SKM-1 (cell line): ENCODE measurements around the gene RGPD8.
"Not testable (repeated sequence)": the region's sequence is repeated elsewhere in the genome, so short reads cannot be mapped to it uniquely, and the experiment has no call there.

ENCODE experiments used
- DNase-seq: peaks from one replicate; lab custom pipeline; 2025; ENCODE audit not compliant: unreplicated experiment; lab: John Stamatoyannopoulos, UW

Gene RGPD8

DNA sequence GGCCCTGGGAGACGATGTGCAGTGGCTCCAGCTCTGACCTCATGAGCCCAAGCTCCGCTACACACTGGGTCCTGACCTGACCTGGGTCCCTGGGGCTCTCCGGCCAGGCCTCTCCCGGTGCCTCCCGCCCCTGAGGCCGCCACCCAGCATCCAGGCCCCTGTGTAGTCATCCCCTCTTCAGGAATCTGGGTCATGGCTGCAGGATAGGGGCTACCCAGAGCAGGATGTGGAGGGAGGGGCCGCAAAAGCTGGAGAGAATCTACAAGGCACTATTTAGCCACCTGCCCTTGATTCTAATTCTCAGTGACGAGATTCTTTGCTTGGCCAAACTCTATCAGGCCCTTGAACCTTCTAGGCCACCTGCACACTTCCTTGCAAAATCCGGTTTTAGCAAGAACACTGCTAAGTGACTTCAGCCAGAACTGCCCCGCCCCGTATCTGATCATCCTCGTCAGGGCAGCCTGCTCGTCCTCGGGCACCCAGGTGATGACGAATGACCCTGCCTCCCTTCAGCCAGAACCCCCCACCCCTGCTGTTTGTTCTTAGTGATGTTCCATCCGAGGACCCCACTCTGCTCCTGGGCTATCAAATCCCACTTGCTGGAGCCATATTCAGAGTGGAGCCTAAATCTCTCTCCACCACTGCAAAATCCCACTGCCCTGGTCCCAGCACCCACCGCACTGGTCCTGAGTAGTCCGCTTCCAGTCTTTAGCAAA lies 2.4 kb upstream of the RGPD8 start:
- DNase-seq, result not testable (repeated sequence)

DNA sequence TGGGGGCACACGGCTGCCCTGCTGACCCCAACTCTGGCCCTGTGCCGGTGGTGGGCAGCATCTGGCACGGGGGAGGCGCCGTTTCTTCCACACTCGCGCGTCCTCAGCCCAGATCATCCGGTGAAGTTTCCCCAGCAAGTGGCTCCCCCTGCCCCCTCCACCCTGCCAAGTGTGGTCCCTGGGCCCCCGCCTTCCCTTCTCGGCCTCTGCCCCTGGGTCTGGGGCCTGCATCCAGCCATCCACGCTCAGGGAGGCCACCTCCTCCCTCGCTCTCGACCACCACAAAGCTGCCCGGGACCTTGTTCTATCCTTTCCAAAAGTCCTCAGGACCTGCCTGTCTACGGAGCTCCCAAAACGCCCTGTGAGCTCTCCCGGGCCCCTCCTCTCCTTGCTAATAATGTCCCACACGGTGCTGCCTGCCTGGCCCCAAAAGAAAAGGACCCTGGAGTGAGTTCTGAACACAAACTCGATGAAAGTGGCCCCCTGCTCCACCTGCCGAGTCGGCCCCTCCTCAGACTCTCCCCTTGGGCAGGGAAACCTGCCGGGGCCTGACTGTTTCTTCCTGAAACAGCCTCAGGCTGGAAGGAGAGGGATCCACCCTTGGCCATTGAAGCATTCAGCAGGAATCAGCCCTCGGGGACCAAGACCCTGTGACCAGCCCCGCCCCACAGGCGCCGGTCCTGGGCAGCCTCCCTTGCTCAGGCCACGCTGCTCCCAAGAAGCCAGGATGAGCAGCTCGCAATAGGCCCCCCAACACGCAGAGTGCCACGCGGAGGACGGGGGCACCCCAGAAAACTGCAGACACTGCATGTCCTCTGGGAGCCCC lies 1.7 kb upstream of the RGPD8 start:
- not testable (repeated sequence) for DNase-seq

DNA sequence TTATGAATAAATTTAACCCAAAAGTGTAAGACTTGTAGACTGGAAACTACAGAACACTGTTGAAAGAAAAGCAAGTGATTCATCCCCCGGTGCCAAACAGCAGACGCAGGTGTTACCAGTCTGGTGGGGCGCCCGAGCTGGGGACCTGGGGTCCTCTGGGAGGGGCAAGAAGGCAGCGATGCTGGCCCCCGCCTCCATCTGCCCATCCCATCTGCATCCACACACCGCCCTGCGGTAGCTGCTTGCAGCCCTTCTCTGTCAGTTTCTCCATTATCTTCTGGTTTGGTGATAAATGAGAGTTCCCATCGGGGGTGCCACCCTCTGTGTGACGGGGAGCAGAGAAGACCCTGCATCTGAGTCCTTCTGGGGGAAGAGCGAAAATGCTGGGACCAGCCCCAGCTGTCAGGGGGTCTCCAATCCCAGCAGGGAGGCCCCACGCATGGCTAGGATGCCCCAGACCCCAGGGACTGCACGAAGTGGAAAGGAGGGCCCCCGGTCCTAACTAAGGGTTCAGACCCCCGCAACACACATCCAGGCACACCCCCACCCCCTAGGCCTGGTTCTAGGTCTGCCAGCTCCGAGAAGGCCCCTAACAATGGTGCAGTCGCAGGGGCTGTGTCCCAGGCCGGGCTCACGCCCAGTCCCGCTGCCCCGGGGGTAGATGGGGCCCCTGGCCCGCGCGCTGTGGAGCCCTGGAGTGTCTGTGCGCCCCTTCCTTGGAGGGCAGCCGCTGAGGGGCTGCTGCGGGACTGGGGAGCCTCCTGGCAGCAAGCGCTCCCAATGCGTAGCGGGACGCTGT lies 686 bp upstream of the RGPD8 start:
- DNase-seq, result no peak

DNA sequence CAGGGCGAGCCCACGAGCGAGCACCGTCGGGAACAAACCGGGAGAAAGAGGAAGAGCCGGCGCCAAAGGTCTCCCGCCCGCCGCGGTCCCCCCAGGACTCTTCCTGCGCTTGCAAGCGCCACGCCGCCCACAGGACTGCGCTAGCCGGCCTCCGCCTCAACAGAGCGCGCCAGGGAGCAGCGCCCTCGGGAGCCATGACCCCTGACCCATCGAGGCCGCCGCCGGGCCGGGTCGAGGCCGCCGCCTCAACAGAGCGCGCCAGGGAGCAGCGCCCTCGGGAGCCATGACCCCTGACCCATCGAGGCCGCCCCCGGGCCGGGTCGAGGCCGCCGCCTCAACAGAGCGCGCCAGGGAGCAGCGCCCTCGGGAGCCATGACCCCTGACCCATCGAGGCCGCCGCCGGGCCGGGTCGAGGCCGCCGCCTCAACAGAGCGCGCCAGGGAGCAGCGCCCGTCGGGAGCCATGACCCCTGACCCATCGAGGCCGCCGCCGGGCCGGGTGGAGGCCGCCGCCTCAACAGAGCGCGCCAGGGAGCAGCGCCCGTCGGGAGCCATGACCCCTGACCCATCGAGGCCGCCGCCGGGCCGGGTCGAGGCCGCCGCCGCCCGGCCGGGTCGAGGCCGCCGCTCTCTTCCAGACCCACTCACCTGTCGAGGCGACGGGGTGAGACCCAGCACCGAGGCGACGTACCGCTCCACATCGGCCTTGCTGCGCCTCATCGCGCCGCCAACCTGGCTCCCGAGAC lies 538 bp downstream of the RGPD8 start:
- not testable (repeated sequence) for DNase-seq

DNA sequence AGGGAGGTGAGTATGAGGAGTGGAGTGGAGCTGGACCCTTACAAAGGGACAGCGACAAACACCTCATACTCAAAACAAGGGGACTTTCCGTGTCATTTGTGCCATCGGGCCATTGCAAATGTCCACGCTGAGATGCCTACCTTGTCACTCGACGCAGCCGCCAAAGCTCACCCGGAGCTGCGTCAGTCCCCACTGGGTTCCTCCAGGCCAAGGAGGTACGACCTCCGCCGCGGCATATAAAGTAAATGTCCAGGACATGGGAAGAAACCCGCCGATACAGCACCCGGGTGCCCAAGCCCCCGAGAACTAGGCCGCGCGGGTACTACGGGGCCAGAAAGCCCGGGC lies 1.1 kb downstream of the RGPD8 start:
- not testable (repeated sequence) for DNase-seq

DNA sequence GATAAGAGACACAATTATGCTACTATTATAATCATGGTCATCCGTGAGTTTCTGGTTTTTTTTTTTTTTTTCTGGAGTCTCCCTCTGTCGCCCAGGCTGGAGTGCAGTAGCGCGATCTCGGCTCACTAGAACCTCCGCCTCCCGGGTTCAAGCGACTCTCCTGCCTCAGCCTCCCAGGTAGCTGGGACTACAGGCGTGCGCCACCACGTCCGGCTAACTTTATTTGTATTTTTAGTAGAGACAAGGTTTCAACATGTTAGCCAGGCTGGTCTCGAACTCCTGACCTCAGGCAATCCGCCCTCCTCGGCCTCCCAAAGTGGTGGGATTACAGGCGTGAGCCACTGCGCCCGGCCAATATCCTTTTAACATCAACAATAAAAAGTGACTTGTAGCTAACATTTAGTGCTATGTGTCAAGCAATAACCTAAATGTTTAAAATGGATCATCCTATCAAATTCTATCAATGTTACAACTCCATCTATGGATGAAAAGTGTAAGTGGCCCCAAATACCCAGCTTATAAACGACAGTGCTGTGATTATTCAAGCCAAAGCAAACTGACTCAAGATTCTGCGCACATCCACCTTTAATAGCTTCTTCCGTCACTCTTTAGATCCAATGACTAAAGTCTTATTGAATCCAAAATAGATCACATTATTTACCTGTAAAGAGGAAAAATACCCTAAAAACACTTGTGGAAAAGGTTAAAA lies 1.7 kb downstream of the RGPD8 start:
- DNase-seq, result not testable (repeated sequence)

DNA sequence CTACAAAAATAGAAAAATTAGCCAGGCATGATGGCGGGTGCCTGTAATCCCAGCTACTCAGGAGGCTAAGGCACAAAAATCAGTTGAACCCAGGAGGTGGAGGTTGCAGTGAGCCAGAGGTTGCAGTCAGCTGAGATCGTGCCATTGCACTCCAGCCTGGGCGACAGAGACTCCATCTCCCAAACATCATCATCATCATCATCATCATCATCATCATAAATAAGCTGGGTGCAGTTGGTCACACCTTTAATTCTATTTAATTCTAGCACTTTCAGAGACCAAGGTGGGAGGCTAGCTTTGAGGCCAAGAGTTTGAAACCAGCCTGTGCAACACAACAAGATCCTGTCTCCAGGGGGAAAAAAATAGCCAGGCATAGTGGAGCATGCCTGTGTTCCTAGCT lies 8.9 kb downstream of the RGPD8 start:
- DNase-seq, result not testable (repeated sequence)

DNA sequence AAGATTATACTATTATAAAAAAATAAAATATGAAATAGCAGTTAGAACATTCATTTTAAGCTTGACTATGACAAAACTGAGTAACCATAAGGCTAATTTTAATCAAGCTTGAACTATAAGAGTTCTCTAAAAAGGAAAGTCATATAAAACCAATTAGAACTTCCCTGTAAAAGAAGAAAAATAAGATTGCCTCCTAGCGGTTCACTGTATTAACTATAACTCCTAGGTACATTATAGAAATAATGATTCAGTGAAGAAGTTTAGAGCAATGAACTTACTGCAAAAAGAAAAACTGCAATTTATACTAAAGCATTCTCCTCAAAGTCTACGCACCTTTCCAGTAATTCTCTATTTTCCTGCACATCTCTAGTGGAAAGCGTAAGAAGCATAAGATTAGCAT lies 16.6 kb downstream of the RGPD8 start:
- DNase-seq, result not testable (repeated sequence)

DNA sequence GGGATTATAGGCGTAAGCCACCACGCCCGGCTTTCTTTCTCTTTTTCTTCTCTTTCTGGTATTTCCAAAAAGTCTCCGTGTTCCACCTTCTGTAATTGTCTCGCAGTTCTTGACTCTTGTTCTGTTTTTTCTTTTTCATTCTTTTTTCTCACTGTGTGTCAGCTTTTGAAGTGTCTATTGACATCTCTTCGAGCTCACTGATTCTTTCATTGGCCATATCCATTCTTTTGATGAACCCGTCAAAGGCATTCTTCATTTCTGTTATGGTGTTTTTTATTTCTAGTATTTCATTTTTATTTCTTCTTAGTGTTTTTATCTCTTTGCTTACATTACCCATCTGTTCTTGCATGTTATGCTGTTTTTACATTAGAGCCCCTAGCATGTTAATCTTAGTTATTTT lies 73.4 kb downstream of the RGPD8 start:
- DNase-seq, result not testable (repeated sequence)

DNA sequence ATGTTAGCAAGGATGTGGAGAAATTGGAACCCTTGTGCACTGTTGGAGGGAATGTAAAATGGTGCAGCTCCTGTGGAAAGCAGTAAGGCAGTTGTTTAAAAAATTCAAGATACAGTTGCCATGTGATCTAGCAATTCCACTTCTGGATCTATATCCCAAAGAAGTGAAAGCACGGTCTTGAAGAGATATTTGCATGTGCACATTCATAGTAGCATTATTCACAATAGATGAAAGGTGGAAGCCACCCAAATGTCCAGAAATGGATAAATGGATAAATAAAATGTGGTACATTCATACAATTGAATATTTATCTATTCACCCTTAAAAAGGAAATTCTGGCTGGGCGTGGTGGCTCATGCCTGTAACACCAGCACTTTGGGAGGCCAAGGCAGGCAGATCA lies 79.1 kb downstream of the RGPD8 start:
- DNase-seq, result not testable (repeated sequence)

DNA sequence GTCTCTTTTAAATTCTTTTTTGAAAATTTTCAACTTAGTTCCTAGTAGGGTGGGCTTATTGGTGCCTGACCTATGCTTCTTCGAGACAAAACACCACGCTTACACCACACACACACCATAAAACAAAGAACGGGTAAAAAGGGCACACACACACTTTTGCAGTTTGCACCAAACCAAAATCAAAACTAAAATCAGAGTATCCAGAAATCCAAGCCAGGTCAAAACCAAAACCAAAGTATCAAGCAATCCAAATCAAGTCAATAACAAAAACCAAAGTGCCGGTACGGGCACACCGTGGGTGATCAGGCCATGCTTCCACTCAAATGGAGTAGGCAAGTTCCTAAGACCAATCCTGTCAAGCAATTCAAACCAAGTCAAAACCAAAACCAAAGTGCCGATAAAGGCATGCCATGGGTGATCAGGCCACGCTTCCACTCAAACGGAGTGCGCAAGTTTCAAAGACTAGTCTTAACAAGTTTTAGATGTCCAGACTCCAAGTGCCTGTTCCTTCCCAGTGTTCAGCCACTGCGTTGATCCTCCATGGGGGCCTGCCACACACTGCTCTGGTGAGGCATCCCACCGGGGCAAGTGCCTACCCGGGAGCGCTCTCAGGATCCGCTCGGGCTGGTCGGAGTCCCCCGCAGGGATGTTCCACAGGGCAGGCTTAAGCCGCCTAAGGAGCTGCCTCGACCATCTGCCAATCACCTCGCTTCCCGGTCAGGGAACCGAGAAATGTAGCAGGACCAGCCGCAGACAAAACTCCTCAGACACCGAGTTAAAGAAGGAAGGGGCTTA lies 80.4 kb downstream of the RGPD8 start:
- not testable (repeated sequence) for DNase-seq

DNA sequence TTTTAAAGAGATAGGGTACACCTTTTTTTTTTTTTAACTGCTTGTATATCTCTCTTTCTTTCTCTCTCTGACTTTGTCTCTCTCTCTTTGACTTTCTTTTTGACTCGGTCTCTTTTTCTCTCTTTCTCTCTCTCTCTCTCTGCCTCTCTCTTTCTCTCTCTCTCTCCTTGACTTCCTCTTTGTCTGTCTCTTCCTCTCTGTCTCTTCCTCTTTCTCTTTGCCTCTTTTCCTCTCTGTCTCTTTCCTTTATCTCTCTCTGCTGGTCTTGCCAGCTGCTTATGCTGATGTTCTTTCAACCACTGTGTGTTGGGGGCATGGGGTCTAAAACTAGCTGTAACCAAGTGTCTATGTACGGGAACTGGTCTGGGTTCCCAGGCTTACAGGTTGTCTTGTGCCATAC lies 81.2 kb downstream of the RGPD8 start:
- not testable (repeated sequence) for DNase-seq

DNA sequence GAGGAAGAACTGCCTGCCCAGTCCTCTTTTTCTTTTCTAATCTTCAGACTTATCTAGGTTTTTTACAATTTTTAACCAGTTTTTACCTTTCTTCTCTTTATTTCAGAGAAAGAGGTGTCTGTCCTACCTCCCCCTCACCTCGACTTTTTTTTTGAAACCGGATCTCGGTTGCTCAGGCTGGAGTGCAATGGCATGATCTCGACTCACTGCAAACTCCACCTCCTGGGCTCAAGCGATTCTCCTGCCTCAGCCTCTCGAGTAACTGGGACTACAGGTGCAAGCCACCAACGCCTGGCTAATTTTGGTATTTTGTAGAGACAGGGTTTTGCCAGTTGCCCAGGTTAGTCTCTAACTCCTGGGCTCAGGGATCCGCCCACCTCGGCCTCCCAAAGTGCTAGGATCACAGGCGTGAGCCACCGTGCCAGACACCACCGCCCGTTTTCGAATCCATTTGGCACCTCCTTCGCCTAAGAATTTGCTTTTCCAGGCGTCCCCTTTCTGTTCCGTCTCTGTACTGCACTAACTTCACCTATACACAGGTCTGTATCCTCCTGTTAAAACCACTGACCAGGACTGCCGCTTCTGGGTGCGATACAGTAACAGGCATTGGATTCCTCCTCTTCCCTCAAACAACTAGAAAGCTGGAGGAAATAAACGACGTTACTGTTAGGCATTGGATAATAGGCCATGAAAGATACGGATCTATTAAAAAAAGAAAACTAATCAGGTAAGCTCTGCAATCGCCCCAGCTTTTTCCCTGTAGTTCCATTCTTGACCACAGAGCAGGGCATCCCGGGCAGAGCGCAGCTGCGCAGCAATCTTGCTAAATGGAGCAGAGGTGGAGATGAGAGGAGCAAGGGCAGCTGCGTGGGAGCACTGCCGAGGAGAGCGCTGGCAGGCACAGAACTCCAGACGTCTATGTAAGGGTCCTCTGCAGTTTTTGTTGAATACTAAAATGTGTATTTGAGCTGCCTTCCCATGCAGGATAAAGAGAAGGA lies 88.1 kb downstream of the RGPD8 start:
- no peak for DNase-seq

DNA sequence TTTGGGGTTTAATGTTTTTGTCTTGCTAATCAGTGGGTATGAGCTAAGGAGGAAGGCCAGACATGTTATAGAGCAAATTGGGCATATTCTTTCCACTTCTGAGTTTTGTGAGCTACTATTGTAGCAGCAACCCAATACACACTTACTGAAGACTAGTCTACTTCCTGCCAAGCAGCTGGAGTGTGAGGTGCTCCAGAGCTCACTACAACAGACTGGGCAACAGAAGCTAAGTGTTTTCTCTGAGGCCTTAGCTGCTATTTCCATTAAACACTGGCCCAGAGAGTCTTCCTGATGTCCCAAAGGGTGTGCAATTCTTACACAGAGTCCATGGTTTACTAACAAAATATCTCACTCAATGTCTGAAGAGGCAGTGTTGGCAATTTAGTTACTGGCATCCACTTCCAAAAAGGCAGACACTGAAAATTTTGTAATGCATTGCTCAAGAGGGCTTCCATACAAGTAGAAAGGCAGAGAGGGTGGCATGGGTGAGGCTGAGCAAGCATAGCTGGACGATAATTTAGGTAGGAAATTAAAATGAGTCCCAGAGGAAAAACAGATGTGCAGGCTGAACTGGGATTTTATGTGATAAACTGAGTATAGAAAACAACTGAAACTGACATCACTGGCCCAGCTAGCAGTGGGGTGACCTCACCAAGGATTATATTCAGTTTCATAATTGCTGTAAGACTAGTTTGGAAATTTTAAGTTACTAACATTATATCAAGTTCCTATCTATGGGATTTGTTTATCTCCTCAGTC lies 89.4 kb downstream of the RGPD8 start:
- DNase-seq, result no peak

DNA sequence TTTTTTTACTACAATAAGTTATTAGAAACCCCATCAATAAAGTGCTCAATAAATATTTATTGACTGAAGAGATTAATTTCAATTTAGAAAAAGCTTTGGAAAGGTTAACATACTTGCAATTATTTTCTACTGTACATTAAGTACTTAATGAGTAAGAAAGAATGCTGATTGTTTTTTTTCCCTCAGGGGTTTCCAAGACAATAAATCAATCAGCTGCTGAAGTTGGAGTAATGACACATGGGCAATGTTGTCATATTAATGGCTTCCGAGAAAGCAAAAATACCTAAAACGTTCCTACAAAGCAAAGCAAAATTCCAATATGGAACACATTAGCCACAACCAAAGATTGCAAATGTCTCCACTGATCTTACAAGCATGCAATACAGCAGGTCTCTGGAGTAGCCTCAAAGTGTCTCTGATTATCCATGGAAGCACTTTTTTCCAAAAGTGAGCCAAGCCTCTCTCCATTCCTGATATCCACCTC lies 91.3 kb downstream of the RGPD8 start:
- DNase-seq, result no peak

DNA sequence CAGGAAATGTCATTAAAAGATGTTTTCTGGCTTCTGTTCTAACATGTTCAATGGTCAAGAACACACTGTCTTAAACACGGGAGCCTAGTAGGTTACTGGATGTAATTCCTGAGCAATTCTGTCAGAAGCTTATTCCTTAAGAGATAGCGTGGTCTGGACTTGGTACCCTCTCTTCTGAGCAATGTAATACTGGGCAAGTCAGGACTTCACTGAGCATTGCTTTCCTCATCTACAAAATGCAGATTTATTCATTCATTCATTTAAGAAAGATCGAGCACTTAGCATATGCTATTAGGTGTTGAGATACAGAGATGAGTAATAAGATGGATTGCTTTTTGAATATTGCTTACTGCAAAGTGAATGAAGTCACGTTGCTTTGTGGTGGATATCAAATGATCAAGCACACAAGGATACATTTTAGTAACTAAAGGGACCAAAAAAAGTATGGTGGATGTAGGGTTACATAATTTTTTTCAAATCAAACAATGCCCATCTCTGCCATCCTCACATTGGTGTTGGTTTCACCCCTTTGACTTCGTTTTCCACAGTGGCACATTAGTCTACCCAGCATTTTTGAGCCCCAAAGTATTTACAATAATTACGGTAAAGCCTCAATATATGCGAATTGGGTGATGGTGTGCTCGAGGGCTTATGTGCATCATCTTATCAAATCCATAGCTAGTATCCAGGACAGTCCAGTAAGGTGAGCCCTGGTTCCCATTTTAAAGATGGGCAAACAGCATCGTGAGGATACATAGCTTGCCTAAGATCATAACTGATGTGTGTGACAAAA lies 92.8 kb downstream of the RGPD8 start:
- no peak for DNase-seq

DNA sequence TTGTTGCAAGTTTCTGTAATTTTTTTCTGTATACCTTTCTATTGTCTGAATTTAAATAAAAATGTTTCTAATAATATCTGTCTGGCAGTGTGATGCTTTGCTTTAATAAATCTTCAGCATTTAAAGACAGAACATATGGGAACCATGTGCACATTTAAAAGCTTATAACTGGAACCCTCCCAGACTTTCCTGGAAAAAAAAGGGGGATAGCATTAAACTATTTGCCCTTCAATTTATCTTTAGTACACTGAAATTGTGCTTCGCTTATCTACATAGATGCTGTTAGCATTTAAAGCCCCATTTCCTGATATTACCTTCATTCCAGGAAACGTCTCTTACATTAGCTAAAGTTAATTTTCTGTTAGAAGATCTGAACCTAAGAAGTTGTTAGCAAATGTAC lies 93.5 kb downstream of the RGPD8 start:
- DNase-seq, result no peak
